H1 (cell line): ENCODE results near the gene PAX4.

Experiments used
- CBX8 ChIP-seq: fragments of 300-800, 300-1000 bp; sonication (generic); IDR thresholded peaks from 2 replicates; pipeline ENCODE4 v1.7.1; 2016; ENCODE audit warnings: low read depth, low read length, borderline replicate concordance
- CTCF ChIP-seq, 3 experiments: IDR thresholded peaks; 1 replicate in 2 of 3; 2 replicates in 1 of 3; pipeline versions ENCODE4 v1.5.1 to v1.6.1; 2011; ENCODE audit warnings: low read length in 3 of 3, mild to moderate bottlenecking in 3 of 3, inconsistent platforms in 2 of 3, low read depth in 1 of 3, moderate library complexity in 1 of 3; ENCODE audit not compliant: insufficient read depth in 1 of 3; ENCODE audit errors: control extremely low read depth in 1 of 3
- JUN ChIP-seq: IDR thresholded peaks from 2 replicates; pipeline ENCODE4 v1.6.1; 2011; ENCODE audit warnings: low read depth, mild to moderate bottlenecking, improper control_type of control experiment, low read length
- POLR2AphosphoS5 ChIP-seq: IDR thresholded peaks from 2 replicates; pipeline ENCODE4 v1.6.1; 2011; ENCODE audit warnings: low read depth, low read length
- RFX5 ChIP-seq: IDR thresholded peaks from 2 replicates; pipeline ENCODE4 v1.6.1; 2011; ENCODE audit warnings: low read depth, low read length, improper control_type of control experiment, borderline replicate concordance
- USF2 ChIP-seq: IDR thresholded peaks from 2 replicates; pipeline ENCODE4 v1.6.1; 2011; ENCODE audit warnings: low read length, improper control_type of control experiment

GRCh38 chr7:127653396-127653795 is 35.5 kb upstream of the PAX4 start:
- TF ChIP-seq CBX8 = no peak
- no peak for TF ChIP-seq POLR2AphosphoS5
- no peak for TF ChIP-seq CTCF (IDR thresholded peaks at IDR 0.05; ENCODE audit: control extremely low read depth in 1 of 3, insufficient read depth in 1 of 3, low read depth in 1 of 3, low read length in 3 of 3)
- no peak for TF ChIP-seq JUN
- no peak for TF ChIP-seq USF2
- no peak for TF ChIP-seq RFX5
